Coronary artery (tissue), 2 donors: ENCODE results near the gene CYP1B1.

Experiments
- DNase-seq: peaks from one replicate; pipeline ENCODE4 v3.0.0-alpha.2; 2017; ENCODE audit warnings: low spot score
- H3K27ac ChIP-seq, 2 donors: fragments of 200-600 bp; sonication (generic); one replicate each; pipeline ENCODE4 v1.5.1; 2016 to 2019
- H3K4me3 ChIP-seq: fragments of 200-600 bp; sonication (generic); 2 replicates; pipeline ENCODE4 v1.5.1; 2016; ENCODE audit warnings: mild to moderate bottlenecking, moderate library complexity
- TF ChIP-seq, protein P1 (sequence below): fragments of 200-600 bp; sonication (generic); IDR thresholded peaks from one replicate; pipeline ENCODE4 v1.5.1; 2019; ENCODE audit warnings: antibody characterized with exemption

Gene CYP1B1

GRCh38 chr2:38098421-38099098, 22.6 kb upstream of the CYP1B1 start:
- TF ChIP-seq, protein P1, sequence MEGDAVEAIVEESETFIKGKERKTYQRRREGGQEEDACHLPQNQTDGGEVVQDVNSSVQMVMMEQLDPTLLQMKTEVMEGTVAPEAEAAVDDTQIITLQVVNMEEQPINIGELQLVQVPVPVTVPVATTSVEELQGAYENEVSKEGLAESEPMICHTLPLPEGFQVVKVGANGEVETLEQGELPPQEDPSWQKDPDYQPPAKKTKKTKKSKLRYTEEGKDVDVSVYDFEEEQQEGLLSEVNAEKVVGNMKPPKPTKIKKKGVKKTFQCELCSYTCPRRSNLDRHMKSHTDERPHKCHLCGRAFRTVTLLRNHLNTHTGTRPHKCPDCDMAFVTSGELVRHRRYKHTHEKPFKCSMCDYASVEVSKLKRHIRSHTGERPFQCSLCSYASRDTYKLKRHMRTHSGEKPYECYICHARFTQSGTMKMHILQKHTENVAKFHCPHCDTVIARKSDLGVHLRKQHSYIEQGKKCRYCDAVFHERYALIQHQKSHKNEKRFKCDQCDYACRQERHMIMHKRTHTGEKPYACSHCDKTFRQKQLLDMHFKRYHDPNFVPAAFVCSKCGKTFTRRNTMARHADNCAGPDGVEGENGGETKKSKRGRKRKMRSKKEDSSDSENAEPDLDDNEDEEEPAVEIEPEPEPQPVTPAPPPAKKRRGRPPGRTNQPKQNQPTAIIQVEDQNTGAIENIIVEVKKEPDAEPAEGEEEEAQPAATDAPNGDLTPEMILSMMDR: no peak
- DNase-seq: no peak
- H3K4me3 ChIP-seq: peak overlapping the region; percentile 56
- peak overlapping the region in 1 of 2 donors; percentile 77 for H3K27ac ChIP-seq

DNA sequence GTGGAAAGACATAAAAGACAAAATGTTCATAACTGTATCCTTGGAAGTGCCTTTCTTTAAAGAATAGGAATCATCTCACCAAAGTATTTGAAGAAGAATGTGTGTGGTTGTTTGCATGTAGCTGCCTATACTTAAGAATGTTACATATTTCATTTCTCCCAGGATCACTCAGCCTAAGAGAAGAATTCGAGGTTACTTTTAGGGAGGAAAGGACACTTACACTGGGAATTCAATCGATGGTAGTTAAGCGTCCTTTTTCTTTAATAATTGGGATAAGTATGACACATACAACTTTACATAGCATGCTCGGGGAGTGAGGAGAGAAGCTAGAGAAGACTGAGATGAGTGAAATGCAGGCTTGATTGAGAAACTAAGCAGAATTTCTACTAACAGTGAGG, 22.0 kb upstream of the CYP1B1 start:
- Histone ChIP-seq H3K27ac (peak overlapping the region in 1 of 2 donors; percentile 77), H3K4me3 (peak overlapping the region; percentile 56)
- TF ChIP-seq, protein P1: no peak
- DNase-seq: no peak

- TF ChIP-seq, protein P1: no peak
- no peak overlapping the region for H3K4me3 ChIP-seq
- no peak for DNase-seq
- peak overlapping the region in 1 of 2 donors; percentile 77 for H3K27ac ChIP-seq
Observed at GRCh38 chr2:38097258-38097987, 21.5 kb upstream of the CYP1B1 start.

DNA sequence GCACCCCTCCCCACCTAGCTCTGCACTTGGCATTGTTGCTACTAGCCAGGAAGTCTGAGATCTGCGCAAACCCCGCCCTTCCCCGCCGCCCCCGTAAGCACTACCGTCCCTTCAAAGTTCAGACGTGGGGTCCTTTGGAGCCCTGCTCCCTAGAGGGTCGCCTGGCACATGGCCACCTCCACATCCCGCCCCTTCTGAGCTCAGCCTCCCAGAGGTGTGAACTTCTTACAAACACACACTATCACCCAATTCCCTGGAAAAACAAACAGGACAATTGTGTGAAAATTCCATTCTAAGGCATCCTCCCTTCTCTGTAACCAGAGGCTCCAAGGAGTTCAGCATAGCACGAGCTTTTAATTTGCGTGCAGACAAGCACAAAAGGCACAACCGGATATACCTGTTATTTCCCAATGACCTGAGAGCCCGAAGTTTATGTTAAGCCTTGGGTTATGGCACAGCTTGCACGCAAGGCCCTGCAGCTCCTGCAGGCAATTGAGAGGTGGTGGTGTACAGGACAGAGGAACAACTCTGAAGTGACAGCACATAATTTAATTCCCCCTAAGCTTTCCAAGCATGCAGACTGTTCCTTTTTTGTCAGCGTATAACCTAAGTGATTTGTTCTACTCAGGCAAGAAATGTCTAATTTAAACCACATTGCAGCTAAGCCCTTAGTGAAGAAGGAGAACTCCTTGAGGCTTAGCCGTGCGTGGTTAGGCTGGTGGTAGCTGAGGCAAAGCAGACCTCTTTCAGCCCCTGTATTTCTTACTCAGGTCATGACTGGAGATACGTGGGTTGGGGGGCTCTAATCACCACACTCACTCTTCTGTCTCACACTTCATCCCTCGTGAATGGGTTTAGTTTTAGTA, 20.3 kb upstream of the CYP1B1 start:
- TF ChIP-seq, protein P1: no peak
- no peak for DNase-seq
- peak overlapping the region; percentile 20 for H3K4me3 ChIP-seq
- peak overlapping the region in 1 of 2 donors; percentile 70 for H3K27ac ChIP-seq

GRCh38 chr2:38095079-38095995, 19.4 kb upstream of the CYP1B1 start:
- no peak for DNase-seq
- H3K4me3 ChIP-seq: peak overlapping the region; percentile 20
- H3K27ac ChIP-seq: peak overlapping the region in 1 of 2 donors; percentile 70
- TF ChIP-seq, protein P1: no peak

DNA sequence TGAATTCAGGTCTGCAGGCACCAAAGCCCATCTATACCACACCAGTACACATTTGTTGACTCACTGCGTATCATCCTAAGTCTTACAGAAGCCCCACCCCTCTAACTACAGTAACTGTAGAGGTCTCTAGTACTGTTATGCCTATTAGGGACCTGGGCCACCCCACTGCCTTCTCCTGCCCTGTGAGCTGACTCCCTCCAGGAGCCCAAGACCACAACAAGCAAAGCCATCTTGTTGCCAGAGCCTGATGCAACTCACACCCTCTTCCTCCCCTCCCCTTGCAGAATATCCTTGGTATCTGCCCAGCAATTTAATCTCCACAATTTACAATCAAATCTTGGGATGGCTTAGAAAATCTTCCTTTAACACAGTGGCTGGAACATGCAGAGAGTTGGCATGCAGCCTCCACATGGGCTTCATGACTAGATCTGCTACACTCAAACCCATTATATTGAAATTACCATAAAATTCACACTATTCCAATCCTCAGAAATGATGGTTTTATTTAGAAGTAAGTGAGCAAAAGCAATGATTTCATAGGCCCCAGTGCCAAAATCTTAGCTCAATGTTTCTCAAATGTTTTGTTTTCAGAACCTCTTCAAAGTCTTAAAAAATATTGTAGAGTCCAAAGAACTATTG, 17.7 kb upstream of the CYP1B1 start:
- no peak for DNase-seq
- H3K27ac ChIP-seq: peak overlapping the region in 1 of 2 donors; percentile 49
- H3K4me3 ChIP-seq: no peak overlapping the region
- TF ChIP-seq, protein P1: no peak
